Stimulated activated CD4-positive, alpha-beta T cell treated with anti-CD3 and anti-CD28 coated beads, Interleukin-4, amount 100 ng/mL, for 4 hours (primary cell): ENCODE data around the gene SERTAD2.

ENCODE experiments used
- DNase-seq, 2 experiments: peaks; one replicate each; pipeline ENCODE4 v3.0.0-alpha.2; 2020

SERTAD2 gene

DNA sequence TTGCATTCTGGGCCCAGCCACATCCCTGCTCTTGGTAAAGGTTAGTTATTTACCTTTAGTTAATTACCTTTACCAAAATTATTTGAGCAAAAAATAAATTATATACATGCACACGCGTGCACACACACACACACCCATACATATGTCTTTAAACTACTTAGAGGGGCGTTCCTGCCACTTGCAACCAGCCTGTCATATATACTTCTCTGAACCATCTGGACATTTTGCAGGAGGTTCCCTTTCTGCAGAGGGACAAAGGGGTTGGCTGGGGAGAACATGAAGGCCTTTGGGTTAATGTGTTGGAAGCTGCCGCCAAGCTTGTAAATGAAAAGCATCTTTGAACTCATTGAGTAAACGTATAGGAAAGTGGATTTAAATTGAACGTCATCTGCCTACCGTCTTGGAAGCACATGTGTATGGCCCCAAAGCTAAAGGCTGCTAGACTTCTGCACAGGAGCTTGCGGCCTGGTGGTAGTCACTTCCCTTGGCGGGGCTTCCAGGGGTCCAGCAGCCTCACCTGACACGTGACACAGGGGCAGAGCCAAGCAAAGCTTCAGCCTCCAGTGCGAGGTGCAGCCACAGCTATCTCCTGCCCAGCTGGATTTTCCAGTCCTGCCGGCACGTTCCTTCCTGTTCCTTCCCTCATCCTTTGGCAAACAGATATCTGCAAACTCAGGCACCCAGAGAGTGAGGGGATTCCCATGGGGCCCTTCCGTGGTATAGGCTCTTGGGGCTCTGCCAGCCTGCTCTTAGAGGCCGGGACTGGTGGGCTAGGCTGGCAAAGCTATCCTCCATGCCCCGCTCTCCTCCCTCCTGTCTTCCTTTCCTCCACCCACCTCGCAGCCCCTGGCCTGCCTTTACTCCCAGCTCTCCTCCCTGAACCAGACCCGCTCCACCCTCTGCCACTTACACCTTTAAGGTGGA is 46.1 kb downstream of the SERTAD2 start:
- no peak for DNase-seq

DNA sequence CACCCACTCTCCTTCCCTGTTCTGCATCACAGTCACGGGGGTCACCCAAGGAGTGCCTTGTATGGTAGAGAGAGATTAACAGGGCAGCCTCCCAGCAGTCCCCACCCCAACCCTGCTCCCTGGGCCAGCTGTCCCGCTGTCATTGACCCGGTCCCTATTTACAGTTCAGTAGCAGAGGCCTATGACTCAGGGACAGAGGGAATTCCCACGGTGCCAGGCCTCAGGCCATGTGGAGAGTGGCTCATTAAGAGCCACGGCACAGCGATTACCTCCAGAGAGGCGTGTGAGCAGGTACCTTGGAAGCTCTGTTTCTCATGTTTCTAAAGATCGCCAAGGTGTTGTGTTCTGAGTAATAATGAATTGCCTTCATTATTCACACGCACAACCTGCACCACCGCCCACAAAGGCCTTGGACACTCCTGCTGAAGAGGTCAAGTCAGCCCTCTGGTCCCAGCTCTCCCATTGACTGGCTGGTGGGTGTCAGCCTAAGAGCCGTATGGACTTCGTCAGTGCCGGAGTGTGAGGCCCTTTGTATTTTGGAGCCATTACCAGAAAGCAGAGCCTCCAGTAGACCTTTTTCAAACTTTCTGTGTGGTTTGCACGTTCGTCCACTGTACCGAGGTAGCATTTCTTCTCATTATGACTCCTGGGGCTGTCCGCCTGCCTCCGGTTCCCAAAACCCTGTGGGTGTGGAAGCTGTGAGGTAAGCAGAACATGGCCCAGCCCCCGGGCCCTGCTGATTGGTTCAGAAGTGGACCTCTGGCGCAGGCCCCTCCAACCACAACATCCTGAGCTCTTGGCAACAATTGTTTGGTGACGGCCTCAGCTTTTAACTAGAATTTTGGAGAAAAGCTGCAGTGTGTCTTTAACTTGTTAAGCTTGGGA is 47.0 kb downstream of the SERTAD2 start:
- peak; percentile 68 to 83 for DNase-seq

DNA sequence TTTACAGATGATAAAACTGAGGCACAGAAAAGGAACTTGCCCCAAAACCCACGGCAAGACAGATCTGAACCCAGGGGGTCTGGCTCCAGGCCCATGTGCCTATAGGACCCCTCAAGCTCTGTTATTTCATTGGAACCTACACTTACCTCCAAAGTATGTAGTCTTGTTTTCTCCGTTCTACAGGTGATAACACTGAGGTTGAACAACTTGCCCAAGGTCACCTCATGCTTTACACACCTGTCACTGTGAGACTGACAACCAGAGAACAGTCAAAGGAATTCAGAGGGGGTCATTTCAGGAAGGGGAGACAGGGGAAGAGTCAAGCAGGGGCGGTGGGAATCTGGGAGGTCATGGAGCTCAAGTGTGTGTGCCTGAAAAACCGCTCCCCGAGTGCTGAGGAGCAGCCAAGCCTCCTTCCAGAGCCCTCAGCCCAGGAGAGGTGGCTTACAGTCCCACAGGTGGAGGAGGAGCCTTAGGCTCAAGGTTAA is 47.7 kb downstream of the SERTAD2 start:
- no peak for DNase-seq

DNA sequence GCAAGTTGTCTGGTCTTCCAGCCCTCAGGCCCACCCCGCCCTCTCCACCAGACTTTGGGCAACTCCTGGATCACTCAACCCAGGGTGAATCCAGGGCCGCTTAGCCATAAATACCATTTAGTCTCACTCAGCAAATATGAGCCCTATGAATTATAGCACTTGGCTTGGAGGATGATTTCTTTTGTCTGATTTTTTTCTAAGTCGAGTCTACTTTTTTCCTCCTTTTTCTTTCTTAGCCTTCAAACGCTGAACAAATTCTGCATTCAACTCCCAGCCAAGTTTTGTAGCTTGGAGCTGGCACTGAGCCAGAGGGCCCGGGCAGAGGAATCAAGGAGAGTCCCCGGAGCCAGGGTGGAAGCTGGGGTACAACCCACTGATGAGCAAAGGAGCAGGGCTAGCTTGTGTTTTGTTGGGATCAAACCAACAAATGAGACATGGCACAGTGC is 48.7 kb downstream of the SERTAD2 start:
- DNase-seq: no peak

DNA sequence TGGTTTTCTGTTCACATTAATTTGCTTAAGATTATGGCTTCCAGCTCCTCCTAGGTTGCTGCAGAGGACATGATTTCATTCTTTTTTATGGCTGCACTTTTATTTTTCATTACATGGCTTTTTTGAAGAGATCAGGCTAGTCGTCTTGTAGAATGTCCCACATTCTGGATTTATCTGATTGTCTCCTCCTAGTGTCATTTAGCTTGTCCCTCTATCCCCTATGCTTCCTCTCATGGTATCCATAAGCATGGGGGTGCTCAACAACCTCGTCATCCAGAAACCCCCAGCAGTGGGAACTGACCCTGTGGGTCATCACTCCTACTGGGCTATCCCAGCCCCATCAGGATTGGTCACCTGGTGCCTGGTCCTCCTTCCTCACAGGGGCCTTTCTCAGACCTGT is 49.6 kb downstream of the SERTAD2 start:
- DNase-seq: no peak

DNA sequence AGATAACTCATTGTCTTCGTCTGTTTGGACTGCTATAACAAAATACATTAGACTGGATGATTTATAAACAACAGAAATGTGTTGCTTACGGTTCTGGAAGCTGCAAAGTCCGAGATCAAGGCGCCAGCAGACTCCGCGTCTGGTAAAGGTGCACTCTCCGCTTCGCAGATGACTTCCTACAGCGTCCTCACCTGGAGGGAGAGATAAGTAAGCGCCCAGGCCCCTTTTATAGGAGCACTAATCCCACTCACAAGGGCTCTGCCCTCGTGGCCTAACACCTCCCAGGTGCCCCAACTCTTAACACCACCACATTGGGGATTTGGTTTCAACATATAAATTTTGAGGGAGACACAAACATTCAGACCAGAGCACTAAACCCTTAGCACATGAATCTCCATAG is 51.3 kb downstream of the SERTAD2 start:
- no peak for DNase-seq

DNA sequence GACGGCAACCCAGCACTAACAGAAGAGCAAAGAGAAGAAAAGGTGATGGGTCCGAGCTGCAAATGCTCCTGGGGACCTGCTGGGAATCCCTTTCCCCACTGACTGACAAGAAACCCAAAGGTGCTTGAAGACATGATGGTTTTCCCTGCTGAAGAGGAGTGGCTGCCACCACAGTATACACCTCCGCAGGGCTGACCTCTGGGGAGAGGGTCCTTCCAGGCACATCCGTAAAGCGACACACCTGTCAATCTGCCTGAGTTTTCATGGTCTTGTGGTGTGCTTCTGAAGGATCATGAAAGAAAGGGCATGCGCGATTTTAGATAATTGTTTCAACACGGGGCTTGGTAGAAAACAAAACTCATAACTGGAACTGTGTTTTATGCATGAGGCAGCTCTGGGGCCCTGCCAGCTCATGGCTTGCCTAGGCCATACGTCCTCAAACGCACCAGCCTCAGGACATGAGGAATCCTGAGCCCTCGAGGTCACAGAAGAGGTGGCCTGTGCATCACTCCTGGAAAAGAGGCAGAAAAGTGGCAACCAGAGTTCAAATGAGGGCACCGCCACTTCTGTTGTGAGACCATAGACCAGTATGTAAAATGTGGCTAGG is 51.8 kb downstream of the SERTAD2 start:
- no peak for DNase-seq

DNA sequence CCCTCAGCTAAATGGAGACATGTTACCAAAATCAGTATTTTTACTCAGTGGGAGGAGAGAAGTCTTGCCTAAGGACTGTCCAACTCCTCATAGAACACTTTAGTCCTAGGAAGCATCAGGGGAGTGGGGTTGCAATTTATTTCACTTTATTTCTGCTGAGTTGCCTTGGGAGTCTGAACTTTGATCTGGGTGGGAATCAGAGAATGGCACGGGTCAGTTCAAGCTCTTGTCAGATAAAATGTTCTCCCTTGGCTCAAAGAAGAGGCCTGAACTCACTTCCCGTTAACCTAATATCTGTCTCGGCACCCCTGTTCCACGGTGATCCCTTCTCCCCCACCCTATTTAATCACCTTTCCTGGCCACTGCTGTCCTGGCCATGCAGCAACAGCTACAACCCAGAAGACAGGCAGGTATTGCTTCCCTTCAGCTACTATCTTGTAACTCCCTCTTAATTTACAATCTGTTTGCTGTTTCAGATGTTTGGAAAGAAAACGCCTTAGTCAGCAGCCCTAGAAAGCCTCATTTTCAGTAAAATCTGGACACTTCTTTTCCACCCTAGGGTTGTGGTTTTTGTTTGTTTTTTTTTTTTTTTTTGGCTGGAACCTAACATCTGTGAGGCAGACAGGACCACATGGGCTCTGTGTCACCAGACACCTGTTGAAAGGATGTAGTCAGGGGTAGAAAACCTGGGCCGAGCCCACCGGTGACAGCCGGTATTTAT is 52.5 kb downstream of the SERTAD2 start:
- no peak for DNase-seq

DNA sequence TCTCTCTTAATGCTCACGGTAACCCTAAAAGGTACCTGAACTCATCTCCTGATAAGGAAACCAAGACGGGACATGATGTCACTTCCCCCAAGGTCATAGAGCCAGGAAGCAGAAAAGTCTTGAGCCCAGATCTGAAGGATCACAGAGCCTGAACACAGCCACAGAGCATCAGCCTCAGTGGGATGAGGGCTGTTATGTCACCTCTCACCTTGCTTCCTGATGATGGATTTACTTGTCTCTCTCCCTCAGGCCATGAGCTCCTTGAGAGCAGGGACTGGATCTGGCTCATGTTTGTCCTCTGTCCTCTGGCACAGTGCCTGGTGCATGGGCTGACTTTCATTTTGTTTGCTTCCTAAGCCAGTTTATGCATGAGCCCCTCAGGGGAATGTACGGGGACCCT is 54.2 kb downstream of the SERTAD2 start:
- no peak for DNase-seq

DNA sequence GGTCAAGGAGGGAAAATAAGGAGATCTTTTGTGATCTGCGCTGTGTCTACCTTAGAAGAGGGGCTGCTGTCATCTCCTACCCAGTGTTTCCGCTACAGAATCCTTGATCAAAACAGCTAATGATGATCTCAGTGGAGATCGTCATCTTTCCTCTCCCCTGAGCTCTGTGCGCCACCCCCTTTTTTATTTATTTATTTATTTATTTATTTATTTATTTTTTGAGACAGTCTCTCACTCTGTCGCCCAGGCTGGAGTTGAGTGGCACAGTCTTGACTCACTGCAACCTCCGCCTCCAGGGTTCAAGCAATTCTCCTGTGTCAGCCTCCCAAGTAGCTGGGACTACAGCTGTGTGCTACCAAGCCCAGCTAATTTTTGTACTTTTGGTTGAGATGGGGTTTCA is 55.5 kb downstream of the SERTAD2 start:
- DNase-seq: no peak

DNA sequence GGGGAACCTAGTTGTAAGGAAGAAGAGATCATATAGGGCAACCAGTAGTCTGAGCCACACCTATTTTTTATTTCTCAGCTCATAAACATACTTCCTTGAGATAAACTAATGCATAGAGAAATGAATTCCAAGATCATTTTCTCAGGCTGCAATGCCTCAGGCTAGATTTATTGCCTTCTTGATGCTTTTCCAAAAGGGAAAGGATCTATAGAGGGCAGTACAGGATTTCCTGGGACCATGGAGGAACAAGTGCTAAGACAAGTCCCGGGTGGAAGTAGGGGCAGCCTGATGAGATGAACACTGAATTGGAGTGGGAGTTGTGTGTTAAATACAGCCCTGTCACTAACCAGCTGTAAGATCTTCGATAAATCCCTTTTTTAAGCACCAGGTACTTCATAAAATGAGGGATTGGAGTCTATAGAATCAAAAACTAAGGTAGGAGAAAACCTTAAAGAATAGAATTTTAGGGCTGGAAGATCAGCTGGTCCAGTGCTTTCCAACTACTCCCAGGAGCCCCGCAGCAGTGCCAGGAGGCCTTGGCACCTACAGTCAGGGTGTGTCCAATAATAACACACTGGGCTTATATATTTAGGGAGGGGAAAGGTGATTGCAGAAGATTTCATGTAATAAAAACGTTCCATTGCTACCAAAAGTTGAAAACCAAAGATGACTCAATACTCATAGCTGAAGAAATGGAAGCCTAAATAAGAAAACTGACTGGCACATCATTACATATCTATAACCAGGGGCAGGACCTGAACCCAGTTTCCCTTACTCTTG is 58.1 kb downstream of the SERTAD2 start:
- DNase-seq: no peak

DNA sequence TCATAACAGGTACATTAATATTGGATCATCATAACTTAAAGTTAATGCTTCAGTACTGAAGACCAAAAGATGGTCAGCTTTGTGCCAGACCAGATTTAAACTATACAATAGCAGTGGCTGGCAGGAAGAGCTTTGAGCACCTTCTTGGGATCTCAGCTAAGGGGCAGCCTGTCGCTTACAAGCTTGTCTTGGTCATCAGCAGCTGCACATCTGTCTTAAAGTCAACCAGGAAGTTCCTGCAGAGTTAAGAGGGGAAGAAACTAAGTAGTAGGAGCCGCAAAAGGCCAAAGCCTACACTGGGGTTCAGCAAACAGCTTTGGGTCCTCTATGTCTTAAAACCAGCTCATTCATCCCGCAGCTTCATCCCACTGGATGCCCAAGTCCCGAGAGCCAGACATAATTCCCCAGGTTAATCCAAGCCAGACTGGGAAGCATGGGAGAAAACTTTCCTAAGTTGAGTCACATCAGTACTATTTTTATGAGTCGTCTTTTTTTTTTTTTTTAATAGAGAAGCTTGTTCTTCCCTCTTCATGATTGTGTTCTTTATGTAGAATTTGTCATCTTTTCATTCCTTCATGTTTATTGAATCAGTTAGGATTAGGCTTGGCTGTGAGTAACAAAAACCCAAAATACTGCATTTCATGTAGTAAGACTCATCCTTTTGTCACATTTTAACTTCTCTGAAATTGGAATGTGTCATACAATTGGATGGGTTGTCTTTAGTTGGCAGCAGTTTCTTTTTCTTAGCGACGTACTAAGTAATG is 59.3 kb downstream of the SERTAD2 start:
- no peak for DNase-seq

DNA sequence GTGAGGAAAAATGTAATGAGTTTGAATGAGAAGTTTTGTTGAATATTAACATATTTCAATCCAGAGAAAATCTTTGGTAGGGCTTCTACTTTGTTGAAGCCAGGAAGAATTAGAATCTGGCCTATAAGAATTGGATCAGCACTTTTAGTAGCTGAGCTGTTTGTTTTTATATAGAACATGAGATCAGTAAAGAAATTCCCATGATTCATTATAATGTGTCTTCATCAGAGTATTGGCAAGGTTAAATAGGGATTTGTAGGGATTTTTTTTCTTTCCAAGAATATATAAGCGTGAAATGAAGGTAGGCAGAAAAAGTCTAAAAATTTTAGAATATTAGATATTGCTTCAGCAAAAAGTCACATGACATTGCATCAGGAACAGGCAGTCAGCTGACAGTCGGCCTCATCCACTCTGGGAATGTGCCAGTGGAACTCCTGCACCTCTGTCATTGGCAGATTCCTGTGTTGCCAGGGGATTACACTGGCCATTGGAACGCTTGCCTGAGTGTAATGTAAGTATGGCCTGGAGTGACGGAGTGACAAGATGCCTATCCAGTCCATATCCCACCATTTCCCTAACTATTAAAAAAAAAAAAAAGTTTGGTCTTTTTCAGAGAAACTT is 60.6 kb downstream of the SERTAD2 start:
- no peak for DNase-seq

DNA sequence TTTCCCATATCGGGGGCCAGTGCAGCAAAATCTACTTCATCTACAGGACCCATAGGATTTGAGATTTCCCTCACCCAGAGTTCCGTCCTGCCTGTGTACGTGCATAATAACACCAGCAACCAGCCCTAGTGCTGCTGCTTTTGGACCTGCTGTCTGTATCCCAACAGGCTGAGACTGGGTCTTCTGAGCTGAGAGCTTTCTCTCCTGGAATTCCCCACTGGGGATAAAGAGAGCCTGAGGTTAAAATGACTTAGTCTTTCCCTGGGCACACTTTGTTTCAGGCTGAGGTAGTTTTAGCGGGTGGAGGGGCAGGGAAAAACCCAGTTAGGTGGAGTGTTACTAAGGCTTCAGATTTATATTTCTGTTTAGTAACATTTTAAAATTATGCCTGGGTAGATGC is 62.5 kb downstream of the SERTAD2 start:
- DNase-seq: no peak

DNA sequence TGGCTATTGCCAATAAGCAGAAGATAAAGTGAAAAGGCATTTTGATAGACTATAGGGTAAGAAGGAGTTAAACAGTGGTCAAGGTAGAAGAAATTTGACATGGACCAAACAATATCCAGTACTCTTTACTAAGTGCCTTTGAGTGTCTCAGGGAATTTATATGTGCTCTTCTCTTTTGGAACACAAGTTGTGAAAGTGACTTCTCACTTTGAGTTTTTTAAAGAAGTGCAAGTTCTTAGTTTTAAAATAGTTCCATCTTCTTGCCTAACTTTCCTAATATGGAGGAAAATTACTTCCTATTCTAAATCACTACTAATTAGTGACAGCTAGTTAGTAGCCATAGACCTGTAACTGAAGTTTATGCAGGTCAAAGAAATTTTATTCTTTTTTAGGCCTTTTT is 66.2 kb downstream of the SERTAD2 start:
- DNase-seq: no peak

DNA sequence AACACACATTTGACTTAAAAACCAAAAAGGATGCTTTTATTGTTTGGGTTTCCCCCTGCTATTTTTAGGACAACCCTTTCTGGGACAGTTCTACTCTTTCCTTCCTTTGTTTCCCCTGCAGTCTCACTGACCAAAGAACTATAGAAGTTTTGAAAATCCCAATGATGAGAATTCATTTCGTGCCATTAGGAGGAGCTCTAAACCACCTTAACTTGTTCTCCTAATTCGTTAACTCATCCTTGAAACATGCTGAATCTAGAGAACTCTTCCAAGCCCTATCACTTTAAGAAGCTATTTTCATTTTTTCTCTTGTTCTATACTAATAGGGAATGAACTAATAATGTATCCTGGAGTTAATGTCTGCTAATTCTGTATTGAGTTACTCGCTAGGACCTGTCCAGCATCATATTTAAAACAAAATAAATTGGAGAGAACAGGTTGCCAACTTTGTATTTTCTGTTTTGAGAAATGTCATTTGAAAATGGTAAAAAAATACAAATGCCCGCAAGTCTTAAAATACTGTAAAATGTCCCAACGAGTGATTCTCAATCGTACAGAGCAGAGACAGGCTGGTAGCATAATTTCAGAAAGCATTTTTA is 66.7 kb downstream of the SERTAD2 start:
- no peak for DNase-seq

DNA sequence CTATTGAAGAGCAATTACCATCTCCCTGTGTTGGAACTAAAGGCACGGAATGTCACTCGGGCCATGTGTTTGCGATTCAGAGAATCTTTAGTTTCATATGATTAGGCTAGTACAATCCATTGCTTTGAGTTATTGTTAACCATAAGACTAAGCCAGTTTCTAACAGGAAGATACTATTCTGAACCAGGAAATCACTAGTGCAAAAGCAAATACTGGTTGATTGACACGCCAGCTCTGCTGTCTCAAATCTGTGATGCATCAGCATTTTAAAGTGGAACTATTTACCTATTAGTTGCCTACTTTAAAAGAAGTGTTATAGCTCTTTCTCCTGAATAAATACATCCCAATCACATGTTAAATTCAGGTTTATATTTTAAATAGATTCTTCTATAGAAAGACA is 67.7 kb downstream of the SERTAD2 start:
- DNase-seq: no peak

DNA sequence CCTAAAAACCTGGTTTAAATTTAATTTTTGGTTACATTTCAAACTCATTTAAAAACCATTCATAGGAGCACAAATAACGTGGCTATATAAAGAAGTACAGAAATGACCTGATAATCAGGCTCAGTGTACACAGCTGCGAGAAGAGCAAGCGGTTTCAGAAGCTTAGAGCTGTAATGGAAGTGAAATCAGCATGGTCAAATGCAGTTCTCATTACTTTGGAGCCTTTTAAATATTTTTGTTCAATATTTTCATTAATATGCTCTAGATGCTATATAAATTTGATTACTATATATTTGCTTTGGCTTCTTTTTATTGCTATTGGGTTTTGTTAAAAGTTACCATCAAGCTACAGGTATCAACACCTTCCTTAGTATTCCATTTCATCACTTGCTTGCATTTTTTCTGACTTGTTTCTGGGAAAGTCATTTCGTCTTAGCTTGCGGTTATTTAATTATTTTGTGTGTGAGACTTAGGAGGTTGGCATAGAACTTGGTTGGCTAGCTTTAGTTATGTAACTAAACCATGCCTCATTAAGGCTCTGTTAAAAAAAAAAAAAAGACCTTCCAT is 70.9 kb downstream of the SERTAD2 start:
- DNase-seq: no peak

DNA sequence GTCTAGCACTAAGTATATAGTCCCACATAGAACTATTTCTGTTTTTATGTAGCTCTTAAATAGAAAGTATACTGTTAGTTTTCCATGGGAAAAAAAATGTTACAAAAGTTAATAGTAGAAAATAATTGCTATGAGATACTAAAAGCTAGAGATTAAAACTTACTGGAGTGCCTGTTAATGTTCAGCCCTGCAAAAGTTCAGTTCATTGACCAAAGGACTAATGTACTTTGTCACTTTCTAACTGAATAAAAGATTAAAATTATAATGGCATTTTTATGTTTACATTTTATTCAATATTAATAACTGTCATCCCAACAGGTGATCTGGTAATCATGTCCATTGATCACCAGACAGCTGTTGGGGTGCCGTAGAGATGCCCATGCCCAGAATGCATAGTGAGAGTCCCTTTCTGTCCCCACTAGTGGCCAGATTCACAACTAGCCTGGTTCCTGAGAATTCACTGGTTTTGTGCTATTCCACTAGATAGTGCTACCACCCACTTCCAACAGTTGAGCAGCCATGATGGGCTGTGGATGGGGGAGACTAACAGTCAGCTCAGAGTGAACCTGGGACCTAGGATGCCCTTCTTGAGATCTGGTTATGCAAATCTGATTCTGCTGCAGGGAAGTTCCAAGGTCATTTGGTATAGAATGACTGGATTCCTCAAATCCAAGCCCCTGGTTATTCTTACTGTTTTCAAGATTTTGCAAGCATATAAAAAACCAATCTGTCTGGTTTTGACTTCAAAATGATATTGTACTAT is 71.8 kb downstream of the SERTAD2 start:
- no peak for DNase-seq
